Measurements from ENCODE around the gene THAP5. TPM values are rescaled to one million over a fixed set of nuclear protein-coding genes. Genes with fewer than 3 reads are reported as not detected.

THAP5 gene
- total RNA-seq, 1 donor from 2014 or later = 26.6 TPM

- no peak for TF ChIP-seq CTCF (IDR thresholded peaks at IDR 0.05)
- H3K36me3 ChIP-seq = peaks cover 4% of the 10 kb centered on the region
- H3K4me3 ChIP-seq = no peak overlapping the region
- H3K9me3 ChIP-seq = no peaks in the 10 kb centered on the region
- ATAC-seq (no peak), DNase-seq (no peak)
- no peak overlapping the region for H3K27ac ChIP-seq
- intact Hi-C loops (cut with DNase I) = no loop called here
- H3K27me3 ChIP-seq (ENCODE audit: low read depth) = no peaks in the 10 kb centered on the region
- H3K4me1 ChIP-seq = no peaks in the 10 kb centered on the region
Observed at GRCh38 chr7:108584211-108584610, 14.7 kb upstream of the THAP5 start.

GRCh38 chr7:108581655-108582491 lies 12.4 kb upstream of the THAP5 start:
- Histone ChIP-seq H3K4me3 (no peak overlapping the region), H3K9me3 (no peaks in the 10 kb centered on the region), H3K4me1 (no peaks in the 10 kb centered on the region), H3K27ac (no peak overlapping the region), H3K36me3 (peaks cover 8% of the 10 kb centered on the region), H3K27me3 (ENCODE audit: low read depth) (no peaks in the 10 kb centered on the region)
- ATAC-seq (peak; percentile 47 to 57), DNase-seq (no peak)
- TF ChIP-seq CTCF (IDR thresholded peaks at IDR 0.05) = no peak
- intact Hi-C loops (cut with DNase I) = no loop called here

GRCh38 chr7:108580298-108580697 lies 10.8 kb upstream of the THAP5 start:
- H3K9me3 ChIP-seq = no peaks in the 10 kb centered on the region
- peaks cover 5% of the 10 kb centered on the region for H3K4me1 ChIP-seq
- ATAC-seq = peak in 1 of 2 donors; percentile 25
- no peak overlapping the region for H3K27ac ChIP-seq
- no peak overlapping the region for H3K4me3 ChIP-seq
- TF ChIP-seq CTCF (IDR thresholded peaks at IDR 0.05) = no peak
- no peaks in the 10 kb centered on the region for H3K27me3 ChIP-seq (ENCODE audit: low read depth)
- intact Hi-C loops (cut with DNase I) = no loop called here
- DNase-seq = no peak
- peaks cover 16% of the 10 kb centered on the region for H3K36me3 ChIP-seq

GRCh38 chr7:108578937-108579336 lies 9.4 kb upstream of the THAP5 start:
- Histone ChIP-seq H3K27me3 (ENCODE audit: low read depth) (no peaks in the 10 kb centered on the region), H3K4me1 (peaks cover 5% of the 10 kb centered on the region), H3K4me3 (no peak overlapping the region), H3K27ac (no peak overlapping the region), H3K36me3 (peaks cover 30% of the 10 kb centered on the region), H3K9me3 (no peaks in the 10 kb centered on the region)
- DNase-seq (no peak), ATAC-seq (no peak)
- intact Hi-C loops (cut with DNase I) = no loop called here
- no peak for TF ChIP-seq CTCF (IDR thresholded peaks at IDR 0.05)

GRCh38 chr7:108576116-108576515 lies 6.6 kb upstream of the THAP5 start:
- H3K4me3 ChIP-seq = no peak overlapping the region
- no peak for TF ChIP-seq CTCF (IDR thresholded peaks at IDR 0.05)
- H3K4me1 ChIP-seq = peaks cover 20% of the 10 kb centered on the region
- H3K27ac ChIP-seq = no peak overlapping the region
- no peaks in the 10 kb centered on the region for H3K27me3 ChIP-seq (ENCODE audit: low read depth)
- ATAC-seq (no peak), DNase-seq (no peak)
- intact Hi-C loops (cut with DNase I) = no loop called here
- peaks cover 48% of the 10 kb centered on the region for H3K36me3 ChIP-seq
- H3K9me3 ChIP-seq = no peaks in the 10 kb centered on the region
